GM19023 (cell line): Measurements from ENCODE around the gene AMOT.
"Not testable (repeated sequence)": the region's sequence is repeated elsewhere in the genome, so short reads cannot be mapped to it uniquely, and the experiment has no call there.

Experiments used
- ATAC-seq: cut with Tn5 transposase; IDR thresholded peaks from one replicate; pipeline ENCODE4 v1.9.1; 2021; ENCODE audit warnings: mild to moderate bottlenecking, moderate library complexity; ENCODE audit not compliant: unreplicated experiment

Gene AMOT

GRCh38 chrX:112840382-112841113, at the start of gene AMOT:
AMOT (minus strand) TSS chrX:112840831; CDS start chrX:112823126, 17,705 bp downstream.
- peak; percentile 74 for ATAC-seq

- no peak for ATAC-seq
These were observed 48.8 kb upstream of the AMOT start for GRCh38 chrX:112889400-112889799.

GRCh38 chrX:112888916-112889315, 48.3 kb upstream of the AMOT start:
- ATAC-seq: no peak

- peak; percentile 39 for ATAC-seq
These were observed 37.1 kb upstream of the AMOT start for GRCh38 chrX:112877771-112878173.

GRCh38 chrX:112874614-112875013, 34.0 kb upstream of the AMOT start:
- ATAC-seq: peak; percentile 38

GRCh38 chrX:112874175-112874574, 33.5 kb upstream of the AMOT start:
- no peak for ATAC-seq

GRCh38 chrX:112868586-112868985, 28.0 kb upstream of the AMOT start:
- no peak for ATAC-seq

- no peak for ATAC-seq
These were observed 26.9 kb upstream of the AMOT start for GRCh38 chrX:112867570-112867969.

GRCh38 chrX:112866175-112866574, 25.5 kb upstream of the AMOT start:
- no peak for ATAC-seq

- ATAC-seq: no peak
These were observed 24.9 kb upstream of the AMOT start for GRCh38 chrX:112865464-112866025.

- no peak for ATAC-seq
These were observed 23.2 kb upstream of the AMOT start for GRCh38 chrX:112863850-112864249.

GRCh38 chrX:112857478-112857878, 16.8 kb upstream of the AMOT start:
- no peak for ATAC-seq

GRCh38 chrX:112854901-112855300, 14.3 kb upstream of the AMOT start:
- not testable (repeated sequence) for ATAC-seq

- no peak for ATAC-seq
These were observed 12.2 kb upstream of the AMOT start for GRCh38 chrX:112852851-112853250.

- peak; percentile 65 for ATAC-seq
These were observed 11.2 kb upstream of the AMOT start for GRCh38 chrX:112851806-112852205.

- ATAC-seq: peak; percentile 87
These were observed 10.6 kb upstream of the AMOT start for GRCh38 chrX:112851161-112851779.

- ATAC-seq: no peak
These were observed 8.4 kb upstream of the AMOT start for GRCh38 chrX:112849016-112849415.

- no peak for ATAC-seq
These were observed 6.2 kb upstream of the AMOT start for GRCh38 chrX:112846782-112847181.

- ATAC-seq: no peak
These were observed 5.6 kb upstream of the AMOT start for GRCh38 chrX:112846187-112846586.

GRCh38 chrX:112844250-112844649, 3.6 kb upstream of the AMOT start:
- no peak for ATAC-seq

- ATAC-seq: no peak
These were observed 1.2 kb upstream of the AMOT start for GRCh38 chrX:112841820-112842157.

GRCh38 chrX:112841114-112841819, 636 bp upstream of the AMOT start:
- peak; percentile 95 for ATAC-seq
